CD4-positive, alpha-beta T cell treated with Interleukin-21 for 1 hour (primary cell): Measurements from ENCODE around the gene NTM.
A peak's percentile ranks its signal among the peaks of the same experiment; 100 is the strongest.
"Not testable (repeated sequence)": the region's sequence is repeated elsewhere in the genome, so short reads cannot be mapped to it uniquely, and the experiment has no call there.

Experiments
- DNase-seq: peaks from one replicate; pipeline ENCODE4 v3.0.0-alpha.2; 2020

NTM gene

DNA sequence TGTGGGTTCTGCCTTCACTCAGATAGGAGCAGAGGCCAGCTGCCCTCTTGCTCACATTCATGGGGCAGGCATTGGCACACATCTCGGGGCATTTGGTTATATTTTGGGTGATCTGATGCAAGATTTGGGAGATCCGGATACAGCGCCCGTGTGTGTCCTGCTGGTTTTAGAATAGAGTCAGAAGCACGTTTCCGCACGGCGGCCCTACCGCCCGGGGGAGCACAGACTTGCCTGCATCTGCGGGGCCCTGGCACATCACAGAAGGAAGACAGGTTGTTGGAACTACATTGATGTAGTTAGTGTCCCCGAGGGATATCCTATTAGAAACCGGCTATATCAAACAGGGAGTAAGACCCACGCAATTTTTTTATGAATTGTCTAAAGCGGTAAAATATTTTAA lies 982.8 kb downstream of the NTM start:
- no peak for DNase-seq

DNA sequence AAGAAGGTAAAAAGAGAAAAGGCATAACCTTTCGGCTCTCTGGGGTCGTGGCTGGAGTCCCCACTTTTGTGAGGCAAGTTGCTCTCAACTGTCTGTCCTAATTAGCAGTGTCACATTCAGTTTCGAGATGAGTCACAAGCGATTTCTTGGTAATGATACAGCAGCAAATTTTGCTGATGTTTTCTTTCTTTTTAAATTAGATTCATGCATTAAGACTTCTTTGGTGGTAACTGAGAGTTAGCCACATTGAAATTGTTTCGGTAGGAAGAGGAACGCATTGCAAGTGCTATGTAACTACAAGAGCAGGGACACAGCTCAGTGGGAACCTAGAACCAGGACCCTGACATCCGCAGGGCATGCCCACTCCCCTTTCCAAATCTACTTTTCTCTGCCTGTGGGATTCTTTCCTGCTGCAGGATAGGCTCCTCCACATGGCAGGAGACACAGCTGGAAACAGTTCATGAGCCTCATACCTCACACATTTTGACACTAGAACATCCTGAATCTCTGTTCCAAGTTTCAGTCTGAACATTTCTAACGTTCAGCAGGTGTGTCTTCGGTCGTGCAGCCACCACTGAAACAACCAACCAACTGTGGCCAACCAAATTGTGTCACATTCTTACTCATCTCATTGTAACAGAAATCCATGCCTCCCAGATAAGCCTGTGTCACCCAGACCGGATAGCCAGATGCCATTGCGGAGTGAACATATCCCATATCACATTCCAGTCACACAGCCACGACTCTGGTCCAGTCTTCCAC lies 987.6 kb downstream of the NTM start:
- DNase-seq: peak; percentile 31

DNA sequence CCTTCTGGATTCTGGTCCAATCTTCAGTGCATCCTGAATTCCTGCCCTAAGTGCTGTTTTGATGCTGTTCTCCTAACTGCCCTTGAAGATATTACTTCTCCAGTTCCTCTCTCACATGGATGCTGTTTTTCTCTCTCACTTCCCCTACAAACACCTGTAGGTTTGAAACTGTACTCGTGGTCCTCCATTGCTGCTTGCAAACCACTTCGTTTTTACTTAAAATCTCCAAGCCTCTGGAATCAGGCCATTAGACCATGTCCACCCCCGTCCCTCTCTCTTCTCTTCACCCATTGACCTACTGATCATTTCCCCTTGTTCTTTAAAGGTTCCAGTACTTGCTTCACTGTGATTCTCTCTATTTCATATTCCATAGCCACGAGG lies 988.1 kb downstream of the NTM start:
- no peak for DNase-seq

DNA sequence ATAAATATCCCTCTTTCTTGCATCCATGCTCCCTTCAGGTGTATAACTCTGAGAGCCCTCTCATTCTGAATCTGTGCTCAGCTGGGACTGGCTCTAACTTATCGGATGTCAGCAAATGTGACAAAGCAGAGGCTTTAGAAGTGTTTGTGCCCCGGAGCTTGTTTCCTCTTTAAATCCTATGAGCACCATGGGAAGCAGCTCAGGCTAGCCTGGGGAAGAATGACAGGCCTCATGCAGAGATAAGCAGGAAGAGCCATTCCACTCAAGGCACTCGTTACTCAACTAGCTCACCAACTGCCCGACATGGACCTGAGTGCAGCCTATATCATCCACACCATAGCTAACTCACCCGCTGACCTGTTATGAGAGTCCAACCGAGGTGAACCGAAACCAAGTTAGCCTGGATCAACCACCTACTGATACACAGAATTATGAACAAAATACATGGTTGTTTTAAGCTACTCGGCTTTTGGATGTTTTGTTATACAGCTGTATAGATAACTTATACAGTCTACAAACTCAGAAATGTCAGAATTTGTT lies 990.7 kb downstream of the NTM start:
- DNase-seq: no peak

DNA sequence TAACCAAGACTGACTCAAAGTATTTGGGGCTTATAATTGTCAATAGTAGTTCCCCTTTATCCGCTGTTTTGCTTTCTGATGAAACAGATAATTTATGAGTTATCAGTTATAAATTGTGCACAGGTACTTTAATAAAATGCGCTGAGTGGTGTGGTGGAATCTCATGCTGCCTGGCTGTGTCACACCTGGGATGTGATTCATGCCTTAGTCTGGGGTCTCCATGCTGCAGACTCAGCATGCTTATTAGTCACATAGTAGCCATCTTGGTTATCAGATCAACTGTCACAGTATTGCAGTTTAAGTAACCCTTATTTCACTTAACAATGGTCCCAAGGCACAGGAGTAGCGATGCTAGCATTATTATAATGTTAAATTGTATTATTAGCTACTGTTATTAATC lies 995.2 kb downstream of the NTM start:
- DNase-seq: no peak

DNA sequence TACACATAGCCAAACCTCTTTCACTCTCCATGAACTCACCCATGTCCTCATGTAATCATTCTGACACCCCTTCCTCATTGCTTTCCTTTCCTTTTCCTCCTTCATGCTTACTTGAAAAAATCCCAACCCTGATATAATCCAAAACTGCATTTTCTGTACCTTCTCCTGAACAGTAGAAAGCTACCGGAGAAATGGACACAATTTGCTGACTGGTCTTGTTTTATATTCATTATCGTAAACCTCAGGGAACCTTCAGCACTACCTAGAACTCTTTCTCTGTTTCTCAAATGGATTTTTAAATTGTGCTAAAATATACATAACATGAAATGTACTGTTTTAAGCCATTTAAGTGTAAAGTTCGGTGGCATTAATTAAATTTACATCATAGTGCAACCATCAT lies 996.9 kb downstream of the NTM start:
- DNase-seq: no peak

DNA sequence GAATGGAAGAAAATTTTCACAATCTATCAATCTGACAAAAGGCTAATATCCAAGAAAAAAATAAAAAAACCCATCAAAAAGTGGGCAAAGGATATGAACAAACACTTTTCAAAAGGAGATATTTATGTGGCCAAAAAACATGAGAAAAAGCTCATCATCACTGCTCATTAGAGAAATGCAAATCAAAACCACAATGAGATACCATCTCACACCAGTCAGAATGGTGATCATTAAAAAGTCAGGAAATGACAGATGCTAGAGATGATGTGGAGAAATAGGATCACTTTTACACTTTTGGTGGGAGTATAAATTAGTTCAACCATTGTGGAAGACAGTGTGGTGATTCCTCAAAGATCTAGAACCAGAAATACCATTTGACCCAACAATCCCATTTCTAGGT lies 999.7 kb downstream of the NTM start:
- DNase-seq: not testable (repeated sequence)

DNA sequence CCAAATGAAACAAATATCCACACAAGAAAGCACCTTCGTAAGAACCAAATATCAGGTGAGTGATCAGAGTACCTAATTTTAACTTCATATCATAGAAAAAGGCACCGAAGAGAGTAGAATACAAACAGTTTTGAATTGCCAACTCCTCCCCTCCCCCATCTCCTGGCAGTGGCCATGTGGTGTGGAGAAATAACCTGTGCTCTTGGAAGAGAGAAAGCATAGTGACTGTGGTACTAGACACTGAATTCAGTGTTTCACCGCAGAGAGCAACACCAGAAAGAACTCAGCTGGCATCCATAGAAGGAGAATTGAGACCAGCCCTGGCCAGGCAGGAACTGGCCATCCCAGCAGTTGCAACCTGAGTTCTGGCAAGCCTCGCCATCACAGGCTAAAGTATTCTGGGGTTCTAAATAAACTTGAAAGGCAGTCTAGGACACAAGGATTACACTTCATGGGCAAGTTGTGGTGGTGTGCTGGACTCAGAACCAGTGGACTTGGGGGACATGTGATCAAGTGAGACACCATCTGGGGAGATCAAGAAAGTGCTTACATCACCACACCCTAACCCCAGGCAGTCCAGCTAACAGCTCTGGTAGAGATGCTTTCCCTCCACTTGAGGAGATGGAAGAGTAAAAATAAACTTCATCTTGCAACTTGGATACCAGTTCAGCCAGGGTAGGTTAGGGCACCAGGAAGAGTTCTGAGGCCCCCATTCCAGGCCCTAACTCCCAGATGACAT lies 1003.2 kb downstream of the NTM start:
- no peak for DNase-seq

DNA sequence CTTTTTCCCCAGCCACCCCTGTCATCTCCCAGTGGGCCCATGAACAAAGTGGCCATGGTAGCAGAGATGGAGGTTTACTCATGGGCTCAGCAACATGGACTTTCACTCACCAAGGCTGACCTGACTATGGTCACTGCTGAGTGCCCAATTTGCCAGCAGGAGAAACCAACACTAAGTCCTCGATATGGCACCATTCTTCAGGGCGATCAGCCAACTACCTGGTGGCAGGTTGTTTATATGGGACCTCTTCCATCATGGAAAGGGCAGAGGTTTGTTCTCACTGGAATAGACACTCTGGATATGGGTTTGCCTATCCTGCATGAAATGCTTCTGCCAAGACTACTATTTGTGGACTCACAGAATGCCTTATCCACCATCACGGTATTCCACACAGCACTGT lies 1009.1 kb downstream of the NTM start:
- no peak for DNase-seq
